GM19351 (cell line): ENCODE results near the gene DKK3.

Source experiments
- ATAC-seq: cut with Tn5 transposase; IDR thresholded peaks from one replicate; pipeline ENCODE4 v1.9.1; 2021; ENCODE audit warnings: mild to moderate bottlenecking, moderate library complexity; ENCODE audit not compliant: unreplicated experiment

The DKK3 gene

GRCh38 chr11:11985016-11985715, 23.3 kb downstream of the DKK3 start:
- ATAC-seq: no peak

GRCh38 chr11:11984563-11984962, 23.9 kb downstream of the DKK3 start:
- no peak for ATAC-seq

DNA sequence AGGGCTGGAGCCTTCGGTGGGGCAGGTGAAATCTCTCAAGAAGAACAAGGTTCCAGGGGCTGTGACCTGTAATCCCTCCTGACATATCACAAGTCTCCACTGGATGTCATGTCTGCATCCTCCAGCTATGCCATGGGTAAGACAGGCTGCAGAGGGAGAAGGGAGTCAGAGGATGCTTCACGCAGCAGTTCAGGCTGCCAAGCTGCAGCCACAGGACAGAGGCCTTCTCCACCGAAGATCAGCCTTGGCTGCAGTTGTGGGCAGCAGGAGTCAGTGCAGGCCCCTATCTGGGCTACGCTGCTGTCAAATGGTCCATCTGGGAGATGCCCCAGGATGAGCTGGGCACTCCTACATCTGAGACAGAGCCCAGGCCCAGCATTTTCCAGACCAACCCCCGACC, 25.0 kb downstream of the DKK3 start:
- no peak for ATAC-seq

- ATAC-seq: no peak
Observed at GRCh38 chr11:11982975-11983374, 25.5 kb downstream of the DKK3 start.

DNA sequence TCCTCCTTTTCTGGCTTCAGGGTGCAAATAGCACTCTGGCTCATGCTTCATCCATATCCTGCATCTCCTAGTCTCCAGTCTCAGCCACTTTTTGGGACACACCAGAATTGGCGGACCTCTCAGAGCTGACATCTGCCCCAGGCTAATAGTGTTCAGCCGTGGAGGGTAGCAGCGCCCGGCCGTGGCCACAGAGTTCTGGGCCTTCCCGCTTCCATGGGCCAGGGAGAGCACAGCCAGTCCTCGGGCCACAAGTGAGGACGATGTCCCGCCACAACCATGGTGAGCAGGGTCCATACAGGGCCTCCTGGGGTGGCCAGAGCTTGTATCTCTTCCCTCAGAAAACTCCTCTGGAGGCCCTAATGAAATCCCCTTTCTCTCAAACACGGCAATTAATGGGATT, 26.0 kb downstream of the DKK3 start:
- ATAC-seq: no peak

- ATAC-seq: no peak
Observed at GRCh38 chr11:11981840-11982239, 26.6 kb downstream of the DKK3 start.

GRCh38 chr11:11981364-11981763, 27.1 kb downstream of the DKK3 start:
- ATAC-seq: no peak

GRCh38 chr11:11980841-11981308, 27.6 kb downstream of the DKK3 start:
- no peak for ATAC-seq

- ATAC-seq: no peak
Observed at GRCh38 chr11:11980200-11980599, 28.2 kb downstream of the DKK3 start.

DNA sequence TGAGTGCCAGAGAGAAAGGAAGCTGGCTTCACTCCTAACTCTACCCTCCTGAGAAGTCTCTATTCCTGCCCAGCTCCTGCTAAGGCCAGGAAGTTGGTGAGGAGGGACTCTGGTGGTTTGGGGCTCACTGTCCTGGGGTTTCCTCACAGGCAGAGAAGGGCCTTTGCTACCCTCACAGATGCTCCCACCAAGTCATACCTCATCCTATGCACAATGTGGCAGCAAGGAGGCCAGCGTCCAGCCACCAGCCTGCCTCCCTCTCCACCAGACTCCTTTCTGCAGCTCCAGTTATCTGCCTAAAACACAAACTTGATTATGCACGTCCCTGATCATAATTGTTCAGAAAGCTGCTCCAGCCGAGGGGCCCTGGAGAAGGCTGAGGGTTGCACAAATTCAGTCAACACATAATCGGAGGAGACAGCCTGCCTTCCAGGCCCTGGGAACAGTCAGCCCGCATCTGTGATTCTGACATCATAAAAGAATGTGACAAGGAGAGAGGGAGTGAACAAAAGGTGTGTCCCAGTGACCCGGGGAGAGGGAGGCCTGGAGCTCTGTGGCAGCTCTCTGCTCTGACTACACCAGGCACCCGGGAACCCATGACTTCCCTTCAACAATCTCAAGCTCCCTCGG, 28.8 kb downstream of the DKK3 start:
- ATAC-seq: no peak

- ATAC-seq: no peak
Observed at GRCh38 chr11:11978792-11979487, 29.5 kb downstream of the DKK3 start.

- ATAC-seq: no peak
Observed at GRCh38 chr11:11978098-11978637, 30.3 kb downstream of the DKK3 start.

DNA sequence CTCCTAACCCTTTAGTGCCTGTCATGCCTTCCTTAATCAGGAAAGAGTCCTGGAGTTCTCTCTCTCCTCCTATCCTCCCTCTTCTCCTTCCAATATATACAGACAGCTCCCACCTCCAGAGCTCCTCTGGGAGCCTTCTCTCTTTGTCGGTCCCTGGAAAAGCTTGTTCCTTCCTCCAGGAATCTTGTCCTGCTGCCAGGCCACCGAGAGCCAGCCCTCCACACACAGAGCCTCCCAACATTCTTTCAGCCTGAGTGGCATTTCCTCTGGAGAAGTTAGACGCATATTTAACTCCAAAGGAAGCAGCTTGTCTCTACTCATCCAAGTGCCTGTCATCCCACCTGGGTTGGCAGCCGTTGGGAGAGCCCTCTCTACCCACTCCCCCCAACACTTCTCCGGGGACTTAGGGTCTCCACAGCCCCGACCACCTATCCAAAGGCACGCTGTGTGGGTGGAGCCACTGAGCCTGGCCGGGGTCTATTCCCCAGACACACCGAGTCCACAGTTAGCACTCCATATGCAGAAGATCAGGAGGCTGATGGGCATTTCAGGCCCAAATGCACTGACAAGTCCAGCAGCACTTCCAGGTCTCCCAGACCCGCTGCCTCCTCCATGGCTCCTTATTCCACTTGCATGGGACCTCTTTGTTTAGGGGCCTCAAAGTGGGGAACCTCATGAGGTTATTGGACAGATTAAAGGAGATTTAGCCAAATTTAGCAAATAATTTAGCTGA, 31.1 kb downstream of the DKK3 start:
- no peak for ATAC-seq

- ATAC-seq: no peak
Observed at GRCh38 chr11:11976481-11977127, 31.8 kb downstream of the DKK3 start.

- ATAC-seq: no peak
Observed at GRCh38 chr11:11975201-11976092, 33.0 kb downstream of the DKK3 start.

- ATAC-seq: no peak
Observed at GRCh38 chr11:11973866-11974265, 34.6 kb downstream of the DKK3 start.

GRCh38 chr11:11973361-11973800, 35.0 kb downstream of the DKK3 start:
- ATAC-seq: no peak

- no peak for ATAC-seq
Observed at GRCh38 chr11:11972730-11973341, 35.6 kb downstream of the DKK3 start.

- ATAC-seq: no peak
Observed at GRCh38 chr11:11971906-11972547, 36.4 kb downstream of the DKK3 start.
